Upper lobe of right lung (tissue), 1 donor: Measurements from ENCODE around the gene F13B. TPM values are rescaled to one million over a fixed set of nuclear protein-coding genes. Genes with fewer than 3 reads are reported as not detected.

ENCODE experiments used
- ATAC-seq: fragments of 200-7000 bp; cut with Tn5 transposase; one replicate; pipeline ENCODE4 v1.9.1; 2020; ENCODE audit warnings: mild to moderate bottlenecking, moderate library complexity
- DNase-seq: peaks from one replicate; pipeline ENCODE4 v3.0.0-alpha.2; 2020
- H3K27ac ChIP-seq: fragments of 200-600 bp; one replicate; pipeline ENCODE4 v1.8.0; 2022
- H3K27me3 ChIP-seq: fragments of 200-600 bp; one replicate; pipeline ENCODE4 v1.8.0; 2022; ENCODE audit warnings: mild to moderate bottlenecking
- H3K36me3 ChIP-seq: fragments of 200-600 bp; one replicate; pipeline ENCODE4 v1.8.0; 2022
- H3K4me1 ChIP-seq: fragments of 200-600 bp; one replicate; pipeline ENCODE4 v1.8.0; 2022
- H3K4me3 ChIP-seq: fragments of 200-600 bp; one replicate; pipeline ENCODE4 v1.8.0; 2022; ENCODE audit warnings: mild to moderate bottlenecking
- H3K9me3 ChIP-seq: fragments of 200-600 bp; one replicate; pipeline ENCODE4 v1.8.0; 2022
- intact Hi-C: fragments of 100-400 bp; cut with DNase I; formaldehyde crosslinking; loops from one replicate; pipeline ENCODE4 v1.11.0; 2022
- total RNA-seq: library from RNA; stranded (reverse); fragmentation: NEBNext Ultra II Directional; extraction: Animal tissue kit (Norgen Biotek cat#: 25700); gene quantifications from one replicate; pipeline ENCODE4 v1.2.1, GENCODE V29; 2021
- TF ChIP-seq, protein P1 (sequence below): fragments of 200-600 bp; IDR thresholded peaks from one replicate; pipeline ENCODE4 v1.8.0; 2022; ENCODE audit warnings: antibody characterized with exemption
- donor health status: DM: no; HTN: yes; CAD: no; lungs with severe emphysema.

Gene F13B
- total RNA-seq, 1 donor from 2014 or later: not detected

- H3K4me1 ChIP-seq: no peaks in the 10 kb centered on the region
- H3K36me3 ChIP-seq: no peaks in the 10 kb centered on the region
- DNase-seq (no peak), ATAC-seq (no peak)
- TF ChIP-seq, protein P1, sequence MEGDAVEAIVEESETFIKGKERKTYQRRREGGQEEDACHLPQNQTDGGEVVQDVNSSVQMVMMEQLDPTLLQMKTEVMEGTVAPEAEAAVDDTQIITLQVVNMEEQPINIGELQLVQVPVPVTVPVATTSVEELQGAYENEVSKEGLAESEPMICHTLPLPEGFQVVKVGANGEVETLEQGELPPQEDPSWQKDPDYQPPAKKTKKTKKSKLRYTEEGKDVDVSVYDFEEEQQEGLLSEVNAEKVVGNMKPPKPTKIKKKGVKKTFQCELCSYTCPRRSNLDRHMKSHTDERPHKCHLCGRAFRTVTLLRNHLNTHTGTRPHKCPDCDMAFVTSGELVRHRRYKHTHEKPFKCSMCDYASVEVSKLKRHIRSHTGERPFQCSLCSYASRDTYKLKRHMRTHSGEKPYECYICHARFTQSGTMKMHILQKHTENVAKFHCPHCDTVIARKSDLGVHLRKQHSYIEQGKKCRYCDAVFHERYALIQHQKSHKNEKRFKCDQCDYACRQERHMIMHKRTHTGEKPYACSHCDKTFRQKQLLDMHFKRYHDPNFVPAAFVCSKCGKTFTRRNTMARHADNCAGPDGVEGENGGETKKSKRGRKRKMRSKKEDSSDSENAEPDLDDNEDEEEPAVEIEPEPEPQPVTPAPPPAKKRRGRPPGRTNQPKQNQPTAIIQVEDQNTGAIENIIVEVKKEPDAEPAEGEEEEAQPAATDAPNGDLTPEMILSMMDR: no peak
- H3K27me3 ChIP-seq: no peaks in the 10 kb centered on the region
- intact Hi-C loops: no loop called here
- no peak overlapping the region for H3K27ac ChIP-seq
- H3K9me3 ChIP-seq: no peaks in the 10 kb centered on the region
- H3K4me3 ChIP-seq: no peak overlapping the region
Observed at GRCh38 chr1:197066277-197066676, 783 bp downstream of the F13B start.

- no peak overlapping the region for H3K27ac ChIP-seq
- H3K4me1 ChIP-seq: no peaks in the 10 kb centered on the region
- H3K36me3 ChIP-seq: no peaks in the 10 kb centered on the region
- no peaks in the 10 kb centered on the region for H3K27me3 ChIP-seq
- no peak overlapping the region for H3K4me3 ChIP-seq
- ATAC-seq (no peak), DNase-seq (no peak)
- TF ChIP-seq, protein P1: no peak
- intact Hi-C loops: no loop called here
- no peaks in the 10 kb centered on the region for H3K9me3 ChIP-seq
Observed at GRCh38 chr1:197065559-197065958, 1.5 kb downstream of the F13B start.

DNA sequence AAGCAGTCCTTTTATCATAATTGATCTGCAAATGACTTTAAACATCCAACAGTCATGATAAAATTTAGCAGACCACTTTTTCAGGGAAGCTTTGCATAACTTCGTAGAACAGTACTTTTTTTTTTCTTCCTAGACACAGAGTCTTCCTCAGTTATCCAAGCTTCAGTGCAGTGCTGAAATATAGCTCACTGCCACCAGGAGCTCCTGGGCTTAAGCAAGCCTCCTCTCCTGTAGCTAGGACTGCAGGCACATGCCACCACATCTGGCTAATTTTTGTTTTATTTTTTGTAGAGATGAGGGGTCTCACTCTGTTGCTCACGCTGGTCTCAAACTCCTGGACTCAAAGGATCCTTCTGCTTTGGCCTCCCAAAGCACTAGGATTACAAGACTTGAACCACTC, 3.8 kb downstream of the F13B start:
- DNase-seq (no peak), ATAC-seq (no peak)
- no peaks in the 10 kb centered on the region for H3K36me3 ChIP-seq
- intact Hi-C loops: no loop called here
- H3K9me3 ChIP-seq: no peaks in the 10 kb centered on the region
- TF ChIP-seq, protein P1: no peak
- H3K4me1 ChIP-seq: no peaks in the 10 kb centered on the region
- H3K27ac ChIP-seq: no peak overlapping the region
- no peaks in the 10 kb centered on the region for H3K27me3 ChIP-seq
- no peak overlapping the region for H3K4me3 ChIP-seq

DNA sequence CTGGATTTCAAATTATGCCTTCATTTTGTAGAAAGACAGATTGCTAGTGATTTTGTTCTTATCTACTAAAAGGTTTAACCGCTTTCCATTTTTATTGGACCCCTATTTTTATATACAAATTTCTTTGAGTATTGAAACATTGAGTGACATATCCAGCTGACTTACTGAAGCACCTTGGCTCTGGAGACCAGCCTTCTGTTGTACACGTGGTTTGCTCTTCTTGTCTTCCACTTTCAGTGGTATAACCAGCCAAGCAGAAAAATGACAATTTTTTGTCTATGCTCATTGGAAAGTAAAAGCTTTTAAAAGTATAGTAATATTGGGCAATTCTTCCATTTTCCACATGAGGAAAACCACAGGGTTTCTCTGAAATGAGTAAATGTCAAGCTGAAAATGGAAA, 4.4 kb downstream of the F13B start:
- Histone ChIP-seq H3K27ac (no peak overlapping the region), H3K9me3 (no peaks in the 10 kb centered on the region), H3K4me1 (no peaks in the 10 kb centered on the region), H3K27me3 (no peaks in the 10 kb centered on the region), H3K4me3 (no peak overlapping the region), H3K36me3 (no peaks in the 10 kb centered on the region)
- ATAC-seq (no peak), DNase-seq (no peak)
- intact Hi-C loops: no loop called here
- TF ChIP-seq, protein P1: no peak

DNA sequence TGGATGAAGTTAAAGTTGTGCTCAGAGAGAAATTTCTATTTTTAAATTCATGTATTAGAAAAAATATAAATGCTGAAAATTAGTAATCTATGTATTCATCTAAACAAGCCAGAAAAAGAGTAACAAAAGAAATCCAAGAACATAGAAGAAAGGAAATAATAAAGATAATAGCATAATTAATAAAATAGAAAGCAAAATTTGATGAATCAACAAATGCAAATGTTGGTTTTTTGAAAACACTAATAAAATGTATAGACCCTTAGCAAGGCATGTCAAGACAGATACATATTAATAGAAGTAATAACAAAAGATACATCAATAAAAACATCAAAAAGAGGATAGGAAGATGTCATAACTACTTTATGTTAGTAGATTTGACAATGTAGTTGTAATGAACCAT, 18.0 kb downstream of the F13B start:
- intact Hi-C loops: no loop called here
- TF ChIP-seq, protein P1: no peak
- ATAC-seq (no peak), DNase-seq (no peak)
- Histone ChIP-seq H3K9me3 (no peaks in the 10 kb centered on the region), H3K4me1 (no peaks in the 10 kb centered on the region), H3K27me3 (no peaks in the 10 kb centered on the region), H3K27ac (no peak overlapping the region), H3K4me3 (no peak overlapping the region), H3K36me3 (no peaks in the 10 kb centered on the region)

GRCh38 chr1:197042676-197043341, 24.3 kb downstream of the F13B start:
- ATAC-seq (no peak), DNase-seq (no peak)
- H3K27ac ChIP-seq: no peak overlapping the region
- H3K9me3 ChIP-seq: no peaks in the 10 kb centered on the region
- no peaks in the 10 kb centered on the region for H3K36me3 ChIP-seq
- no peak overlapping the region for H3K4me3 ChIP-seq
- no peaks in the 10 kb centered on the region for H3K27me3 ChIP-seq
- intact Hi-C loops: no loop called here
- no peaks in the 10 kb centered on the region for H3K4me1 ChIP-seq
- TF ChIP-seq, protein P1: no peak
